ENCODE data around the gene CEP70.

DNA sequence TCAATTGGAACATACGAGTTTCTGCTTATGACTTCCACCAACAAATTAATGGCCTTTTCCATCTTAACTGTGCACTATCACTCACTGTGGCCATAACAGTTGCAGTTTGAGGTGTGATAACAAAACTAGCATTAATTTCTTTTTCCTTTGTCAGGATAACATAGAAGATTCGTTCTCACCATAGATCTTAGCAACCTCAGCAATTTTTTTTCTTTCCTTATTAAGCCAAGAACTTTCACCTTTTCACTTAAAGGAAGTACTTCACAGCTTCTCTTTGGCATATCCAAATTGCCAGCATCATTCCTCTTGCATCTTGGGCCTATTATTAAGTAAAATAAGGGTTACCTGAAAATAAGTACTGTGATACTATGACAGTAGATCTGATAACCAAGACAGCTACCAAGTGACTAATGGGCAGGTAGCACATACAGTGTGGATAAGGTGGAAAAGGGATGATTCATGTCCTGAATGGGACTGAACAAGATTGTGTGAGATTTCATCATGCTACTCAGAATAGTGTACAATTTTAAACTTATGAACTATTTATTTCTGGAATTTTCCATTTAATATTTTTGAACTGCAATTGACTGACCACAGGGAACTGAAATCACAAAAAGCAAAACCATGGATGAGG, 46.6 kb downstream of the CEP70 start:
- TF ChIP-seq NBN (IDR thresholded peaks at IDR 0.05) (no peak), SUZ12 (IDR thresholded peaks at IDR 0.05; ENCODE audit: unreplicated experiment) (no peak), REST (IDR thresholded peaks at IDR 0.05; ENCODE audit: low read depth, low read length) (no peak), POLR2AphosphoS5 (IDR thresholded peaks at IDR 0.05; ENCODE audit: low read length) (no peak), CTCF (IDR thresholded peaks at IDR 0.05 in 2 of 3, conservative IDR thresholded peaks at IDR 0.05 in 1 of 3; ENCODE audit: control insufficient read depth in 2 of 3, extremely low read depth in 1 of 3, insufficient read depth in 1 of 3, low read depth in 3 of 3, low read length in 3 of 3) (no peak), NFYB (IDR thresholded peaks at IDR 0.05; ENCODE audit: insufficient read depth, low read depth, low read length) (no peak), BCL3 (IDR thresholded peaks at IDR 0.05; ENCODE audit: borderline replicate concordance, insufficient read depth, low read depth, low read length, poor library complexity, severe bottlenecking) (no peak), ZNF274 (IDR thresholded peaks at IDR 0.05; ENCODE audit: insufficient read depth, insufficient read length) (no peak), KDM1A (IDR thresholded peaks at IDR 0.05; ENCODE audit: borderline replicate concordance) (no peak), EP300 (IDR thresholded peaks at IDR 0.05; ENCODE audit: borderline replicate concordance in 1 of 2, control insufficient read depth in 1 of 2, low read depth in 2 of 2, low read length in 2 of 2) (no peak)
- TF ChIP-seq, protein P1, sequence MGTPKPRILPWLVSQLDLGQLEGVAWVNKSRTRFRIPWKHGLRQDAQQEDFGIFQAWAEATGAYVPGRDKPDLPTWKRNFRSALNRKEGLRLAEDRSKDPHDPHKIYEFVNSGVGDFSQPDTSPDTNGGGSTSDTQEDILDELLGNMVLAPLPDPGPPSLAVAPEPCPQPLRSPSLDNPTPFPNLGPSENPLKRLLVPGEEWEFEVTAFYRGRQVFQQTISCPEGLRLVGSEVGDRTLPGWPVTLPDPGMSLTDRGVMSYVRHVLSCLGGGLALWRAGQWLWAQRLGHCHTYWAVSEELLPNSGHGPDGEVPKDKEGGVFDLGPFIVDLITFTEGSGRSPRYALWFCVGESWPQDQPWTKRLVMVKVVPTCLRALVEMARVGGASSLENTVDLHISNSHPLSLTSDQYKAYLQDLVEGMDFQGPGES (IDR thresholded peaks at IDR 0.05) = no peak
- TF ChIP-seq, protein P2, sequence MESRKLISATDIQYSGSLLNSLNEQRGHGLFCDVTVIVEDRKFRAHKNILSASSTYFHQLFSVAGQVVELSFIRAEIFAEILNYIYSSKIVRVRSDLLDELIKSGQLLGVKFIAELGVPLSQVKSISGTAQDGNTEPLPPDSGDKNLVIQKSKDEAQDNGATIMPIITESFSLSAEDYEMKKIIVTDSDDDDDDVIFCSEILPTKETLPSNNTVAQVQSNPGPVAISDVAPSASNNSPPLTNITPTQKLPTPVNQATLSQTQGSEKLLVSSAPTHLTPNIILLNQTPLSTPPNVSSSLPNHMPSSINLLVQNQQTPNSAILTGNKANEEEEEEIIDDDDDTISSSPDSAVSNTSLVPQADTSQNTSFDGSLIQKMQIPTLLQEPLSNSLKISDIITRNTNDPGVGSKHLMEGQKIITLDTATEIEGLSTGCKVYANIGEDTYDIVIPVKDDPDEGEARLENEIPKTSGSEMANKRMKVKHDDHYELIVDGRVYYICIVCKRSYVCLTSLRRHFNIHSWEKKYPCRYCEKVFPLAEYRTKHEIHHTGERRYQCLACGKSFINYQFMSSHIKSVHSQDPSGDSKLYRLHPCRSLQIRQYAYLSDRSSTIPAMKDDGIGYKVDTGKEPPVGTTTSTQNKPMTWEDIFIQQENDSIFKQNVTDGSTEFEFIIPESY (IDR thresholded peaks at IDR 0.05) = no peak

Measured in GM12878 (cell line).